ENCODE results near the gene UMODL1. TPM values are rescaled to one million over a fixed set of nuclear protein-coding genes. Genes with fewer than 3 reads are reported as not detected.

Gene UMODL1
- total and polyA plus RNA-seq, 10 of the 15 experiments (the other 5 are each of a cell fraction or from before 2014, with no cell fraction given): 0.01 to 0.11 (median 0.03) TPM; not detected in 5

DNA sequence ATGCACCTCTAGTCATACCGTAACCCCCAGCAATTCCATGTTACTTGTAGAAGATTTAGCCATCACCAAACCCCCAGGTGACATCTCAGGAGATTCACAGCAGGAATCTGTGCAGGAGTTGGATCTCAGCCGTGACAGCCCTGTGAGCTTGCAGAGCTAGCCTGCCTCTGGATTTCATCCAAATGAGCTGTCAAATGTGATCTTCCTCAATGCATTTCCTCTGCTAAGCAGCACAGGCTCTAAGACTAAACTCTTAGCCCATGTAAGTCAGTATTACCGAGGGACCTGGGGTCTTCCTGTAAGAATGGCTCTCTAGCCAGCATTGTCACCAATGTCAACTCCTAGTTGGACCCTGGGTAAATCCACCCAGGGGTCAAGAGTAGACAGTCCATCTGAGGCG lies 41.7 kb downstream of the UMODL1 start:
- Histone ChIP-seq H3K36me3 (ENCODE audit: control insufficient read depth in 2 of 2, insufficient read depth in 2 of 2, low read length in 1 of 2) (no peaks in the 10 kb centered on the region), H3K27me3 (replicated peaks in 1 of 2; ENCODE audit: control insufficient read depth in 2 of 2, insufficient read depth in 2 of 2, low read length in 1 of 2) (peaks cover 0 to 2% of the 10 kb centered on the region in 2 experiments; a peak in 2 of 4 replicates), H3K4me1 (ENCODE audit: control insufficient read depth, insufficient read depth, low read length) (peaks cover 16% of the 10 kb centered on the region), H3K79me2 (ENCODE audit: control insufficient read depth, insufficient read depth, low read length) (no peaks in the 10 kb centered on the region), H3K9me3 (replicated peaks; ENCODE audit: control insufficient read depth, insufficient read depth, low read length) (no peaks in the 10 kb centered on the region), H3K27ac (ENCODE audit: control insufficient read depth, insufficient read depth) (no peak overlapping the region), H2AFZ (ENCODE audit: control insufficient read depth, low read depth, low read length) (no peak overlapping the region), H3K4me2 (ENCODE audit: control insufficient read depth, insufficient read depth) (no peak overlapping the region), H4K20me1 (ENCODE audit: control insufficient read depth, insufficient read depth) (no peaks in the 10 kb centered on the region), H3K4me3 (no peak overlapping the region), H3K9ac (ENCODE audit: control insufficient read depth, insufficient read depth, low read length) (no peak overlapping the region)
- intact Hi-C loops (cut with micrococcal nuclease; ENCODE audit: unreplicated experiment): loop anchor here (10.0 kb wide), 1 partner anchor 188 kb away; no protein-coding TSS in a partner anchor
- 29% methylated on average over 4 of the region's 4 CpGs for WGBS (ENCODE audit: insufficient coverage, insufficient replicate concordance, low lambda C conversion rate, missing lambda C conversion rate)
- ATAC-seq (no peak), FAIRE-seq (no peak), DNase-seq (ENCODE audit: low read depth, low spot score) (no peak)
- CTCF ChIA-PET: interaction anchor here (0.7 to 3.9 kb wide), 4 partner anchors 8 to 296 kb away, joined by 3 to 15 read pairs (median 4); no protein-coding TSS in a partner anchor
- RAD21 ChIA-PET (ENCODE audit: unreplicated experiment): interaction anchor here (1.4 to 2.4 kb wide), 2 partner anchors 106 to 296 kb away, joined by 3 to 10 read pairs; no protein-coding TSS in a partner anchor
- in situ Hi-C loops (cut with MboI): loop anchor here (5.0 kb wide), 2 partner anchors 291 to 501 kb away; no protein-coding TSS in a partner anchor
- POLR2A ChIA-PET: interaction anchor here (1.0 kb wide), 1 partner anchor 235 kb away, joined by 3 read pairs; no protein-coding TSS in a partner anchor
- SMC1A ChIA-PET (ENCODE audit: uncharacterized antibody, unreplicated experiment): interaction anchor here (0.6 to 2.0 kb wide), 4 partner anchors 16 to 296 kb away, joined by 3 to 8 read pairs (median 3); no protein-coding TSS in a partner anchor
- TF ChIP-seq HDAC6 (IDR thresholded peaks at IDR 0.05; ENCODE audit: unreplicated experiment): no peak
- TF ChIP-seq, protein P1, sequence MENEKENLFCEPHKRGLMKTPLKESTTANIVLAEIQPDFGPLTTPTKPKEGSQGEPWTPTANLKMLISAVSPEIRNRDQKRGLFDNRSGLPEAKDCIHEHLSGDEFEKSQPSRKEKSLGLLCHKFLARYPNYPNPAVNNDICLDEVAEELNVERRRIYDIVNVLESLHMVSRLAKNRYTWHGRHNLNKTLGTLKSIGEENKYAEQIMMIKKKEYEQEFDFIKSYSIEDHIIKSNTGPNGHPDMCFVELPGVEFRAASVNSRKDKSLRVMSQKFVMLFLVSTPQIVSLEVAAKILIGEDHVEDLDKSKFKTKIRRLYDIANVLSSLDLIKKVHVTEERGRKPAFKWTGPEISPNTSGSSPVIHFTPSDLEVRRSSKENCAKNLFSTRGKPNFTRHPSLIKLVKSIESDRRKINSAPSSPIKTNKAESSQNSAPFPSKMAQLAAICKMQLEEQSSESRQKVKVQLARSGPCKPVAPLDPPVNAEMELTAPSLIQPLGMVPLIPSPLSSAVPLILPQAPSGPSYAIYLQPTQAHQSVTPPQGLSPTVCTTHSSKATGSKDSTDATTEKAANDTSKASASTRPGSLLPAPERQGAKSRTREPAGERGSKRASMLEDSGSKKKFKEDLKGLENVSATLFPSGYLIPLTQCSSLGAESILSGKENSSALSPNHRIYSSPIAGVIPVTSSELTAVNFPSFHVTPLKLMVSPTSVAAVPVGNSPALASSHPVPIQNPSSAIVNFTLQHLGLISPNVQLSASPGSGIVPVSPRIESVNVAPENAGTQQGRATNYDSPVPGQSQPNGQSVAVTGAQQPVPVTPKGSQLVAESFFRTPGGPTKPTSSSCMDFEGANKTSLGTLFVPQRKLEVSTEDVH (IDR thresholded peaks at IDR 0.05; ENCODE audit: low read depth, partially characterized antibody): no peak
- no peak for TF ChIP-seq MXI1 (IDR thresholded peaks at IDR 0.05; ENCODE audit: low read depth, low read length)
- TF ChIP-seq CBFB (IDR thresholded peaks at IDR 0.05; ENCODE audit: low read depth): no peak
- no peak for TF ChIP-seq NRF1 (conservative IDR thresholded peaks at IDR 0.05; ENCODE audit: low read depth, low read length)
- no peak for TF ChIP-seq SMAD5 (IDR thresholded peaks at IDR 0.05; ENCODE audit: low read depth)
- TF ChIP-seq NR2F1 (conservative IDR thresholded peaks at IDR 0.05): no peak
- no peak for TF ChIP-seq ZNF274 (IDR thresholded peaks at IDR 0.05; ENCODE audit: insufficient read depth, insufficient read length)
- no peak for TF ChIP-seq WRNIP1 (IDR thresholded peaks at IDR 0.05; ENCODE audit: borderline replicate concordance, low read depth, low read length)
- BruUV-seq (replicated peaks): no TSS peak

Data from GM12878 (cell line).